SK-N-SH (cell line): Measurements from ENCODE around the gene IFNL2.

Experiments used
- CHD2 ChIP-seq: fragments of 150-350 bp; IDR thresholded peaks from 2 replicates; pipeline ENCODE4 v1.6.1; 2018; ENCODE audit warnings: low read length; ENCODE audit not compliant: partially characterized antibody
- CTCF ChIP-seq: fragments of 200-600 bp; sonication (generic); IDR thresholded peaks from 2 replicates; pipeline ENCODE4 v1.6.1; 2017; ENCODE audit warnings: antibody characterized with exemption, mild to moderate bottlenecking, moderate library complexity
- POLR2AphosphoS5 ChIP-seq: IDR thresholded peaks from 2 replicates; pipeline ENCODE4 v1.6.1; 2012; ENCODE audit warnings: low read depth, low read length

GRCh38 chr19:39230096-39230764 is 38.0 kb upstream of the IFNL2 start:
- TF ChIP-seq POLR2AphosphoS5 (no peak), CTCF (no peak), CHD2 (no peak)
